H1 (cell line): ENCODE data around the gene ANKRD11.
"Not testable (repeated sequence)": the region's sequence is repeated elsewhere in the genome, so short reads cannot be mapped to it uniquely, and the experiment has no call there.

Experiments
- ASH2L ChIP-seq: fragments of 200-600, 300-600 bp; sonication (generic); IDR thresholded peaks from one replicate; pipeline ENCODE4 v1.7.1; 2017; ENCODE audit warnings: low read length
- CBX8 ChIP-seq: fragments of 300-800, 300-1000 bp; sonication (generic); IDR thresholded peaks from 2 replicates; pipeline ENCODE4 v1.7.1; 2016; ENCODE audit warnings: low read depth, low read length, borderline replicate concordance
- CHD1 ChIP-seq: IDR thresholded peaks from 2 replicates; pipeline ENCODE4 v1.6.1; 2012; ENCODE audit warnings: low read depth, low read length, improper control_type of control experiment
- CHD2 ChIP-seq: IDR thresholded peaks from 2 replicates; pipeline ENCODE4 v1.6.1; 2012; ENCODE audit warnings: low read length, improper control_type of control experiment
- CREB1 ChIP-seq: IDR thresholded peaks from 2 replicates; pipeline ENCODE4 v1.6.1; 2012; ENCODE audit warnings: inconsistent platforms
- CTCF ChIP-seq, 3 experiments: IDR thresholded peaks; 1 replicate in 2 of 3; 2 replicates in 1 of 3; pipeline versions ENCODE4 v1.5.1 to v1.6.1; 2011; ENCODE audit warnings: low read length in 3 of 3, mild to moderate bottlenecking in 3 of 3, inconsistent platforms in 2 of 3, low read depth in 1 of 3, moderate library complexity in 1 of 3; ENCODE audit not compliant: insufficient read depth in 1 of 3; ENCODE audit errors: control extremely low read depth in 1 of 3
- EGR1 ChIP-seq: IDR thresholded peaks from 2 replicates; pipeline ENCODE4 v1.6.1; 2011; ENCODE audit warnings: low read depth, low read length, borderline replicate concordance
- KDM4A ChIP-seq: IDR thresholded peaks from one replicate; pipeline ENCODE4 v1.7.1; 2012; ENCODE audit warnings: low read depth, mild to moderate bottlenecking, moderate library complexity, low read length, inconsistent platforms; ENCODE audit not compliant: severe bottlenecking
- POLR2A ChIP-seq, 2 experiments: IDR thresholded peaks; 1 replicate in 1 of 2; 2 replicates in 1 of 2; pipeline ENCODE4 v1.6.1; 2011; ENCODE audit warnings: low read depth in 2 of 2, low read length in 2 of 2, mild to moderate bottlenecking in 2 of 2; ENCODE audit errors: control extremely low read depth in 1 of 2
- POLR2AphosphoS5 ChIP-seq: IDR thresholded peaks from 2 replicates; pipeline ENCODE4 v1.6.1; 2011; ENCODE audit warnings: low read depth, low read length
- RFX5 ChIP-seq: IDR thresholded peaks from 2 replicates; pipeline ENCODE4 v1.6.1; 2011; ENCODE audit warnings: low read depth, low read length, improper control_type of control experiment, borderline replicate concordance
- RNF2 ChIP-seq: fragments of 200-900, 300-1000 bp; sonication (generic); IDR thresholded peaks from 2 replicates; pipeline ENCODE4 v1.7.1; 2016; ENCODE audit warnings: borderline replicate concordance, low read depth, mild to moderate bottlenecking, antibody characterized with exemption, low read length; ENCODE audit not compliant: poor library complexity, severe bottlenecking; ENCODE audit errors: missing control alignments
- SP4 ChIP-seq: IDR thresholded peaks from 2 replicates; pipeline ENCODE4 v1.6.1; 2012; ENCODE audit warnings: low read length, inconsistent platforms

- not testable (repeated sequence) for TF ChIP-seq POLR2A (IDR thresholded peaks at IDR 0.05; ENCODE audit: control extremely low read depth in 1 of 2, low read depth in 2 of 2, low read length in 2 of 2); ASH2L; RFX5; CTCF (IDR thresholded peaks at IDR 0.05; ENCODE audit: control extremely low read depth in 1 of 3, insufficient read depth in 1 of 3, low read depth in 1 of 3, low read length in 3 of 3); CHD1; POLR2AphosphoS5; CHD2; SP4; CREB1; RNF2; KDM4A; CBX8; EGR1
These were observed 28.5 kb downstream of the ANKRD11 start for GRCh38 chr16:89461890-89462289.
